ENCODE measurements around the gene KLC1.

- TF ChIP-seq MAFK (IDR thresholded peaks at IDR 0.05; ENCODE audit: partially characterized antibody) (no peak), EP300 (IDR thresholded peaks at IDR 0.05) (no peak), JUNB (IDR thresholded peaks at IDR 0.05) (no peak), HOXB13 (CRISPR knock-in tag; IDR thresholded peaks at IDR 0.05; ENCODE audit: low read depth) (no peak), NR3C1 (IDR thresholded peaks at IDR 0.05) (no peak), CTCF (IDR thresholded peaks at IDR 0.05) (no peak), HMGXB4 (CRISPR knock-in tag; IDR thresholded peaks at IDR 0.05; ENCODE audit: borderline replicate concordance) (no peak), REST (IDR thresholded peaks at IDR 0.05) (no peak), RFX5 (IDR thresholded peaks at IDR 0.05) (no peak), POLR2A (IDR thresholded peaks at IDR 0.05; ENCODE audit: low read length) (no peak), MAX (IDR thresholded peaks at IDR 0.05) (no peak), ELK1 (IDR thresholded peaks at IDR 0.05; ENCODE audit: low read depth, low read length) (no peak)
Observed at GRCh38 chr14:103704708-103705107, 75.7 kb downstream of the KLC1 start.

Measured in A549 (cell line).